CD14-positive monocyte (primary cell): ENCODE results near the gene BCR. TPM values are rescaled to one million over a fixed set of nuclear protein-coding genes. Genes with fewer than 3 reads are reported as not detected.
A peak's percentile ranks its signal among the peaks of the same experiment; 100 is the strongest.

Experiments
- DNase-seq, 3 donors: peaks; one replicate each; pipeline ENCODE4 v3.0.0-alpha.2; 2011 to 2022
- H2AFZ ChIP-seq: 2 replicates; pipeline ENCODE4 v1.6.0; 2012; ENCODE audit warnings: mild to moderate bottlenecking, low read depth, low read length, inconsistent platforms; ENCODE audit not compliant: insufficient read depth, poor library complexity, severe bottlenecking
- H3K27ac ChIP-seq, 2 donors: 1 replicate in 1 of 2; 2 replicates in 1 of 2; pipeline ENCODE4 v1.5.1; 2012 to 2013; ENCODE audit warnings: low read length in 2 of 2, control low read depth in 1 of 2, inconsistent platforms in 1 of 2, low read depth in 1 of 2, mild to moderate bottlenecking in 1 of 2
- H3K27me3 ChIP-seq, 2 donors: one replicate each; pipeline versions ENCODE4 v1.6.0 to v1.6.1; 2011 to 2013; ENCODE audit warnings: low read length in 2 of 2; ENCODE audit not compliant: control insufficient read depth in 2 of 2, insufficient read depth in 2 of 2
- H3K36me3 ChIP-seq, 2 donors: replicated peaks in 1 of 2; 1 replicate in 1 of 2; 2 replicates in 1 of 2; pipeline versions ENCODE4 v1.5.1 to v1.6.1; 2012 to 2013; ENCODE audit warnings: low read length in 2 of 2, control low read depth in 1 of 2, inconsistent platforms in 1 of 2, mild to moderate bottlenecking in 1 of 2; ENCODE audit not compliant: insufficient read depth in 2 of 2, control insufficient read depth in 1 of 2
- H3K4me1 ChIP-seq, 2 donors: 1 replicate in 1 of 2; 2 replicates in 1 of 2; pipeline versions ENCODE4 v1.5.1 to v1.6.1; 2012 to 2013; ENCODE audit warnings: low read length in 2 of 2, control low read depth in 1 of 2, inconsistent platforms in 1 of 2, mild to moderate bottlenecking in 1 of 2, moderate library complexity in 1 of 2; ENCODE audit not compliant: insufficient read depth in 2 of 2, control insufficient read depth in 1 of 2
- H3K4me2 ChIP-seq: replicated peaks from 2 replicates; pipeline ENCODE3; 2012; ENCODE audit warnings: low read length, moderate library complexity, mild to moderate bottlenecking; ENCODE audit not compliant: poor library complexity, severe bottlenecking; ENCODE audit errors: extremely low read depth
- H3K4me3 ChIP-seq, 3 experiments: fragments of 200-600 bp in 1 of 3; sonication (generic) in 1 of 3; replicated peaks in 1 of 3; 1 replicate in 2 of 3; 2 replicates in 1 of 3; pipeline ENCODE4 v1.5.1; 2011 to 2013; ENCODE audit warnings: low read length in 3 of 3, mild to moderate bottlenecking in 3 of 3, control low read depth in 2 of 3, low read depth in 2 of 3, inconsistent platforms in 1 of 3, moderate library complexity in 1 of 3
- H3K79me2 ChIP-seq: 2 replicates; pipeline ENCODE4 v1.6.0; 2012; ENCODE audit warnings: mild to moderate bottlenecking, control low read depth, inconsistent platforms, low read length, moderate library complexity; ENCODE audit not compliant: insufficient read depth
- H3K9ac ChIP-seq: 2 replicates; pipeline ENCODE4 v1.6.0; 2017; ENCODE audit warnings: low read length, mild to moderate bottlenecking; ENCODE audit not compliant: insufficient read depth, poor library complexity, severe bottlenecking
- H3K9me3 ChIP-seq, 2 donors: replicated peaks in 1 of 2; 1 replicate in 1 of 2; 2 replicates in 1 of 2; pipeline versions ENCODE4 v1.5.1 to v1.6.1; 2012 to 2013; ENCODE audit warnings: low read length in 2 of 2, control low read depth in 1 of 2; ENCODE audit not compliant: control insufficient read depth in 1 of 2, insufficient read depth in 1 of 2
- H4K20me1 ChIP-seq: 2 replicates; pipeline ENCODE4 v1.6.0; 2012; ENCODE audit warnings: mild to moderate bottlenecking, low read length, control low read depth, moderate library complexity; ENCODE audit not compliant: insufficient read depth
- H3K27ac Mint-ChIP-seq, 7 donors: one replicate each; pipeline ENCODE4 v1.8.0; 2020; ENCODE audit warnings: mild to moderate bottlenecking in 7 of 7, mixed read lengths in 7 of 7, moderate library complexity in 6 of 7, inconsistent platforms in 2 of 7
- H3K27me3 Mint-ChIP-seq, 3 donors: one replicate each; pipeline ENCODE4 v1.8.0; 2021 to 2022; ENCODE audit warnings: low read depth in 3 of 3, mild to moderate bottlenecking in 3 of 3, mixed read lengths in 3 of 3, moderate library complexity in 3 of 3, inconsistent platforms in 1 of 3
- H3K36me3 Mint-ChIP-seq, 2 donors: one replicate each; pipeline ENCODE4 v1.8.0; 2020; ENCODE audit warnings: mixed read lengths in 2 of 2, inconsistent platforms in 1 of 2, mild to moderate bottlenecking in 1 of 2
- H3K4me1 Mint-ChIP-seq: one replicate; pipeline ENCODE4 v1.8.0; 2020; ENCODE audit warnings: mild to moderate bottlenecking, mixed read lengths
- H3K4me3 Mint-ChIP-seq, 2 donors: one replicate each; pipeline ENCODE4 v1.8.0; 2020; ENCODE audit warnings: mild to moderate bottlenecking in 2 of 2, mixed read lengths in 2 of 2, moderate library complexity in 1 of 2
- H3K9me3 Mint-ChIP-seq, 7 donors: one replicate each; pipeline ENCODE4 v1.8.0; 2020 to 2022; ENCODE audit warnings: mixed read lengths in 7 of 7, mild to moderate bottlenecking in 6 of 7, moderate library complexity in 6 of 7, inconsistent platforms in 2 of 7
- CTCF ChIP-seq: fragments of 200-600 bp; IDR thresholded peaks from one replicate; pipeline ENCODE4 v1.8.0; 2022; ENCODE audit warnings: antibody characterized with exemption, mild to moderate bottlenecking
- WGBS: methylation state at CpG from one replicate; pipeline ENCODE4 v1.1.5; 2013; ENCODE audit warnings: missing lambda C conversion rate; ENCODE audit not compliant: insufficient coverage; 5-methylcytosine and 5-hydroxymethylcytosine counted together
- intact Hi-C, 2 donors: fragments of 100-400 bp; cut with micrococcal nuclease; formaldehyde crosslinking; loops; one replicate each; pipeline versions ENCODE4 v1.15.0 to v1.15.1; 2023
- polyA plus RNA-seq, 3 donors: library from polyadenylated mRNA; depleted of rRNA in 1 of 3; unstranded in 2 of 3; stranded (reverse) in 1 of 3; fragments of 300-500 nt in 2 of 3; fragments of >200 nt in 1 of 3; fragmentation: Illumina TruSeq in 2 of 3; gene quantifications; 1 replicate in 2 of 3; 2 replicates in 1 of 3; pipeline ENCODE4 v1.2.3, GENCODE V29; 2012 to 2021

BCR gene
- polyA plus RNA-seq, 3 donors = 0.97 to 20.9 (median 0.97) TPM

DNA sequence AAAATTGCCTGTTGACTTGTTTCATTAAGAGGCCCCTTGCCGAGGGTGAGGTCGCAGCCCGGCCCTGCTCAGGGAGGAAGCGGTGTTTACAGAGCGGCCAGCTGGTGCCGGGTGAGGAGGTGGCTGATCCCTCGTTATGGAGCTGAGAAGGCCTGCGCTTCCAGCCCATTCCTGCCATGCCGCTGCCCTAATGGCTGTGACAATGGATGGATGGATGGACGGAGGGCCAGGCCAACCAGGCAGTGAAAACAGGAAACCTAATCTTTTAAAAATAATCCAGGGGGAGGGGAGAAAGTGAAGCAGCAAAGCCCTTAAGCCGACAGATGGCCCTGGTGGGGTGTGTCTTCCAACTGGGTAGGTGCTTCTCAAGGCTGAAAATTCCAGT, 38.5 kb downstream of the BCR start:
- H3K4me3 ChIP-seq = peak overlapping the region in 1 of 3 experiments; percentile 62
- peak overlapping the region; percentile 68 to 87 for H3K27ac ChIP-seq
- no peaks in the 10 kb centered on the region for H3K9me3 ChIP-seq
- H3K79me2 ChIP-seq = peaks cover 92% of the 10 kb centered on the region
- peaks cover 98% of the 10 kb centered on the region for H3K4me1 Mint-ChIP-seq
- peak overlapping the region; percentile 81 to 93 for H3K4me3 Mint-ChIP-seq
- no peaks in the 10 kb centered on the region for H3K36me3 ChIP-seq
- H3K36me3 Mint-ChIP-seq = peaks cover 2 to 7% of the 10 kb centered on the region in 2 donors
- intact Hi-C loops = loop anchor here (2.0 to 5.0 kb wide), 2 partner anchors 36 to 37 kb away; partner anchors contain the start of gene BCR (in 1 of the 2)
- peaks cover 0 to 5% (median 2%) of the 10 kb centered on the region in 3 donors for H3K27me3 Mint-ChIP-seq
- peaks cover 51% of the 10 kb centered on the region for H4K20me1 ChIP-seq
- H3K9ac ChIP-seq = peak overlapping the region; percentile 56
- peak in 2 of 3 donors; percentile 26 to 29 for DNase-seq
- peaks cover 88 to 90% of the 10 kb centered on the region in 2 donors for H3K4me1 ChIP-seq
- no peaks in the 10 kb centered on the region for H3K27me3 ChIP-seq
- peak overlapping the region; percentile 87 to 95 (median 94) for H3K27ac Mint-ChIP-seq
- H3K9me3 Mint-ChIP-seq = no peaks in the 10 kb centered on the region
- H3K4me2 ChIP-seq = peak overlapping the region; percentile 70
- TF ChIP-seq CTCF = no peak
- H2AFZ ChIP-seq = peak overlapping the region; percentile 31
- 1% methylated on average over 10 of the region's 11 CpGs for WGBS

- peak overlapping the region; percentile 87 to 95 (median 94) for H3K27ac Mint-ChIP-seq
- H3K27ac ChIP-seq = peak overlapping the region; percentile 68 to 87
- peaks cover 2 to 3% of the 10 kb centered on the region in 2 donors for H3K36me3 Mint-ChIP-seq
- no peaks in the 10 kb centered on the region for H3K9me3 ChIP-seq
- 38% methylated on average over 10 of the region's 10 CpGs for WGBS
- H3K27me3 ChIP-seq = no peaks in the 10 kb centered on the region
- peaks cover 48% of the 10 kb centered on the region for H4K20me1 ChIP-seq
- intact Hi-C loops = loop anchor here (2.0 to 5.0 kb wide), 2 partner anchors 37 kb away; partner anchors contain the start of gene BCR (in 1 of the 2)
- H3K4me1 Mint-ChIP-seq = peaks cover 98% of the 10 kb centered on the region
- H3K4me3 Mint-ChIP-seq = peak overlapping the region; percentile 81 to 93
- peak overlapping the region; percentile 2 to 62 (median 9) for H3K4me3 ChIP-seq
- peak overlapping the region; percentile 31 for H2AFZ ChIP-seq
- peak overlapping the region; percentile 70 for H3K4me2 ChIP-seq
- peaks cover 92 to 94% of the 10 kb centered on the region in 2 donors for H3K4me1 ChIP-seq
- H3K9me3 Mint-ChIP-seq = no peaks in the 10 kb centered on the region
- no peak for DNase-seq
- H3K27me3 Mint-ChIP-seq = peaks cover 0 to 5% (median 2%) of the 10 kb centered on the region in 3 donors
- no peak for TF ChIP-seq CTCF
- no peaks in the 10 kb centered on the region for H3K36me3 ChIP-seq
- peak overlapping the region; percentile 56 for H3K9ac ChIP-seq
- peaks cover 92% of the 10 kb centered on the region for H3K79me2 ChIP-seq
Observed at GRCh38 chr22:23219317-23219716, 39.0 kb downstream of the BCR start.
